Muscle of arm (tissue), 12 donors: ENCODE results near the gene CTTN. TPM values are rescaled to one million over a fixed set of nuclear protein-coding genes. Genes with fewer than 3 reads are reported as not detected.
"Not testable (repeated sequence)": the region's sequence is repeated elsewhere in the genome, so short reads cannot be mapped to it uniquely, and the experiment has no call there.

Experiments used
- DNase-seq: peaks from one replicate; pipeline ENCODE4 v3.0.0-alpha.2; 2013
- polyA plus RNA-seq, 12 donors: library from polyadenylated mRNA; unstranded; fragments of 120-200 nt; gene quantifications; one replicate each; pipeline ENCODE4 v1.2.1, GENCODE V29; 2013; ENCODE audit not compliant: insufficient read length in 12 of 12

Gene CTTN
- polyA plus RNA-seq, 12 donors = 81.8 to 1,218 (median 95.0) TPM

- not testable (repeated sequence) for DNase-seq
Observed at GRCh38 chr11:70408326-70408725, 10.0 kb downstream of the CTTN start.

- no peak for DNase-seq
Observed at GRCh38 chr11:70409437-70409836, 11.1 kb downstream of the CTTN start.

GRCh38 chr11:70409871-70410270, 11.5 kb downstream of the CTTN start:
- no peak for DNase-seq

- DNase-seq = no peak
Observed at GRCh38 chr11:70410276-70411205, 12.2 kb downstream of the CTTN start.

GRCh38 chr11:70411713-70412452, 13.6 kb downstream of the CTTN start:
- no peak for DNase-seq

- no peak for DNase-seq
Observed at GRCh38 chr11:70413151-70413550, 14.8 kb downstream of the CTTN start.

GRCh38 chr11:70414341-70415100, 16.2 kb downstream of the CTTN start:
- no peak for DNase-seq

- DNase-seq = no peak
Observed at GRCh38 chr11:70415191-70415590, 16.9 kb downstream of the CTTN start.

- no peak for DNase-seq
Observed at GRCh38 chr11:70415642-70416395, 17.5 kb downstream of the CTTN start.

GRCh38 chr11:70416881-70417280, 18.6 kb downstream of the CTTN start:
- no peak for DNase-seq

GRCh38 chr11:70418130-70418529, 19.8 kb downstream of the CTTN start:
- DNase-seq = no peak

- DNase-seq = no peak
Observed at GRCh38 chr11:70419307-70420007, 21.1 kb downstream of the CTTN start.

- DNase-seq = no peak
Observed at GRCh38 chr11:70420008-70420464, 21.7 kb downstream of the CTTN start.

- no peak for DNase-seq
Observed at GRCh38 chr11:70420496-70420895, 22.2 kb downstream of the CTTN start.

- no peak for DNase-seq
Observed at GRCh38 chr11:70421123-70421522, 22.8 kb downstream of the CTTN start.

- DNase-seq = no peak
Observed at GRCh38 chr11:70422692-70423522, 24.6 kb downstream of the CTTN start.

GRCh38 chr11:70423523-70424505, 25.5 kb downstream of the CTTN start:
- DNase-seq = no peak

GRCh38 chr11:70424765-70425344, 26.5 kb downstream of the CTTN start:
- no peak for DNase-seq
